Nephron progenitor cell (in vitro differentiated cells): ENCODE data around the gene MIGA1.

Experiments used
- DNase-seq: peaks from one replicate; pipeline ENCODE4 v3.0.0; 2021
- H3K27ac Mint-ChIP-seq: 2 replicates; pipeline ENCODE4 v1.8.0; 2021; ENCODE audit warnings: mild to moderate bottlenecking, moderate library complexity, mixed read lengths
- H3K27me3 Mint-ChIP-seq: 2 replicates; pipeline ENCODE4 v1.8.0; 2021; ENCODE audit warnings: mild to moderate bottlenecking, low read depth, mixed read lengths; ENCODE audit not compliant: poor library complexity
- H3K36me3 Mint-ChIP-seq: 2 replicates; pipeline ENCODE4 v1.8.0; 2021; ENCODE audit warnings: low read depth, mixed read lengths
- H3K4me1 Mint-ChIP-seq: 2 replicates; pipeline ENCODE4 v1.8.0; 2021; ENCODE audit warnings: mixed read lengths
- H3K4me3 Mint-ChIP-seq: 2 replicates; pipeline ENCODE4 v1.8.0; 2021; ENCODE audit warnings: mild to moderate bottlenecking, moderate library complexity, mixed read lengths
- H3K9me3 Mint-ChIP-seq: 2 replicates; pipeline ENCODE4 v1.8.0; 2021; ENCODE audit warnings: mild to moderate bottlenecking, moderate library complexity, mixed read lengths
- TF ChIP-seq, protein P1 (sequence below): fragments of 200-600 bp; sonication (generic); IDR thresholded peaks from 2 replicates; pipeline ENCODE4 v1.5.0; 2021; ENCODE audit warnings: antibody characterized with exemption

The MIGA1 gene

DNA sequence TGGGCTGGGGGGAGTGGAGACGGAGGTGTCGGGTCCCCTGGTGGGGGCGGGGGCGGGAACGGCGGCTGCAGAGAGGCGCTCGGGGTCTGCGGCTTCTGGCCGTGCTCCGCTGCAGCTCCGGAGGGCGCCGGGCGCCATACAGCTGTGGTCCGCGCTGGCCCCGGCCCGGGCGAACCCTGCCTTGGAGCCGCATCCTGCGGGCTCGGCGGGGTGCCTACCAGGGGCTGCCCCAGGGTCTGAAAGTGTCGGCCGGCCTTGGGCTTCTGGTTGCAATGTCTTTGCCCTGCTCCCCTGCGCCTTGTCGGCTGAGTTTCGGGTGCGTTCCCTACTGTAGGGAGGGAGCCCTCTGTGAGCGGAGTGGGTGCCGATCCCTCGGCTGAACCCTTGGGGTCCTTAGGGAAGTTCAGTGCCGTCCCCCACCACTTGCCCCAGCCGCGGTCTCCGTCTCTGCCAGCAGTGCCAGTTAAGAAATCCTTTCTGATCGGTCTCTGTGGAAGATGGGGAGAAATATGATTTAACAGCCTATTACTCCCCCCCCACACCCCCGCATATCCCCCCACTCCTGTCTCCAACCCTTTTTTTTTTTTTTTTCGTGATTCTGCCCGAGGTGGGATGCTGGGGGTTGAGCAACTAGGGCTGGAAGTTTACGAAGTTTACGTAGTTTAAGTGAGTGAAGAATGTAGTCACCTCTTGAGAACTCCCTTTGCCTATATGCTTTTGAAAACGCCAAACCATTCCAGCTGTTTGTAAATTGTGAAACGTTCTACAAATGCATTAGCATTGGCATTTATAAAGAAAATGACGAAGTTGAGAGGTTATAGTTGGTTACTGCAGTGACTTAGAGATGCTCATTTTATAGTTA is 109.6 kb downstream of the MIGA1 start:
- Mint-ChIP-seq H3K27ac (peak overlapping the region; percentile 93), H3K4me1 (peaks cover 43% of the 10 kb centered on the region), H3K4me3 (peak overlapping the region; percentile 97), H3K36me3 (peaks cover 11% of the 10 kb centered on the region), H3K9me3 (no peaks in the 10 kb centered on the region), H3K27me3 (no peaks in the 10 kb centered on the region)
- TF ChIP-seq, protein P1, sequence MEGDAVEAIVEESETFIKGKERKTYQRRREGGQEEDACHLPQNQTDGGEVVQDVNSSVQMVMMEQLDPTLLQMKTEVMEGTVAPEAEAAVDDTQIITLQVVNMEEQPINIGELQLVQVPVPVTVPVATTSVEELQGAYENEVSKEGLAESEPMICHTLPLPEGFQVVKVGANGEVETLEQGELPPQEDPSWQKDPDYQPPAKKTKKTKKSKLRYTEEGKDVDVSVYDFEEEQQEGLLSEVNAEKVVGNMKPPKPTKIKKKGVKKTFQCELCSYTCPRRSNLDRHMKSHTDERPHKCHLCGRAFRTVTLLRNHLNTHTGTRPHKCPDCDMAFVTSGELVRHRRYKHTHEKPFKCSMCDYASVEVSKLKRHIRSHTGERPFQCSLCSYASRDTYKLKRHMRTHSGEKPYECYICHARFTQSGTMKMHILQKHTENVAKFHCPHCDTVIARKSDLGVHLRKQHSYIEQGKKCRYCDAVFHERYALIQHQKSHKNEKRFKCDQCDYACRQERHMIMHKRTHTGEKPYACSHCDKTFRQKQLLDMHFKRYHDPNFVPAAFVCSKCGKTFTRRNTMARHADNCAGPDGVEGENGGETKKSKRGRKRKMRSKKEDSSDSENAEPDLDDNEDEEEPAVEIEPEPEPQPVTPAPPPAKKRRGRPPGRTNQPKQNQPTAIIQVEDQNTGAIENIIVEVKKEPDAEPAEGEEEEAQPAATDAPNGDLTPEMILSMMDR: no peak
- DNase-seq: peak; percentile 77

GRCh38 chr1:77889671-77890070 is 110.2 kb downstream of the MIGA1 start:
- H3K4me3 Mint-ChIP-seq: peak overlapping the region; percentile 97
- H3K4me1 Mint-ChIP-seq: peaks cover 43% of the 10 kb centered on the region
- no peaks in the 10 kb centered on the region for H3K27me3 Mint-ChIP-seq
- TF ChIP-seq, protein P1: no peak
- DNase-seq: no peak
- H3K9me3 Mint-ChIP-seq: no peaks in the 10 kb centered on the region
- H3K27ac Mint-ChIP-seq: no peak overlapping the region
- peaks cover 7% of the 10 kb centered on the region for H3K36me3 Mint-ChIP-seq

GRCh38 chr1:77891200-77891599 is 111.8 kb downstream of the MIGA1 start:
- Mint-ChIP-seq H3K36me3 (peaks cover 7% of the 10 kb centered on the region), H3K9me3 (peaks cover under 1% of the 10 kb centered on the region), H3K4me3 (peak overlapping the region; percentile 51), H3K27me3 (no peaks in the 10 kb centered on the region), H3K4me1 (peaks cover 37% of the 10 kb centered on the region), H3K27ac (peak overlapping the region; percentile 20)
- TF ChIP-seq, protein P1: no peak
- no peak for DNase-seq

GRCh38 chr1:77899647-77900320 is 120.3 kb downstream of the MIGA1 start:
- no peak overlapping the region for H3K27ac Mint-ChIP-seq
- no peak overlapping the region for H3K4me3 Mint-ChIP-seq
- H3K36me3 Mint-ChIP-seq: peaks cover 4% of the 10 kb centered on the region

GRCh38 chr1:77900687-77901293 is 121.3 kb downstream of the MIGA1 start:
- Mint-ChIP-seq H3K4me3 (no peak overlapping the region), H3K4me1 (no peaks in the 10 kb centered on the region), H3K36me3 (peaks cover 4% of the 10 kb centered on the region), H3K9me3 (peaks cover 11% of the 10 kb centered on the region), H3K27ac (no peak overlapping the region), H3K27me3 (no peaks in the 10 kb centered on the region)
- DNase-seq: peak; percentile 19
- TF ChIP-seq, protein P1: peak; percentile 55

More at GRCh38 chr1:77899647-77900320, 120.3 kb downstream of the MIGA1 start:
- Mint-ChIP-seq H3K9me3 (peaks cover 11% of the 10 kb centered on the region), H3K4me1 (no peaks in the 10 kb centered on the region), H3K27me3 (no peaks in the 10 kb centered on the region)
- DNase-seq: no peak
- TF ChIP-seq, protein P1: no peak
